MM.1S (cell line): ENCODE measurements around the gene RAPGEF6.

Source experiments
- EZH2 ChIP-seq: fragments of 300-600 bp; sonication (generic); optimal IDR thresholded peaks from 2 replicates; pipeline ENCODE3; 2017; ENCODE audit warnings: low read depth, mild to moderate bottlenecking, antibody characterized with exemption, low read length, mixed read lengths
- TF ChIP-seq, protein P1 (sequence below): fragments of 300-600 bp; sonication (generic); IDR thresholded peaks from 2 replicates; pipeline ENCODE4 v1.5.1; 2016; ENCODE audit warnings: antibody characterized with exemption, low read length, mixed read lengths

DNA sequence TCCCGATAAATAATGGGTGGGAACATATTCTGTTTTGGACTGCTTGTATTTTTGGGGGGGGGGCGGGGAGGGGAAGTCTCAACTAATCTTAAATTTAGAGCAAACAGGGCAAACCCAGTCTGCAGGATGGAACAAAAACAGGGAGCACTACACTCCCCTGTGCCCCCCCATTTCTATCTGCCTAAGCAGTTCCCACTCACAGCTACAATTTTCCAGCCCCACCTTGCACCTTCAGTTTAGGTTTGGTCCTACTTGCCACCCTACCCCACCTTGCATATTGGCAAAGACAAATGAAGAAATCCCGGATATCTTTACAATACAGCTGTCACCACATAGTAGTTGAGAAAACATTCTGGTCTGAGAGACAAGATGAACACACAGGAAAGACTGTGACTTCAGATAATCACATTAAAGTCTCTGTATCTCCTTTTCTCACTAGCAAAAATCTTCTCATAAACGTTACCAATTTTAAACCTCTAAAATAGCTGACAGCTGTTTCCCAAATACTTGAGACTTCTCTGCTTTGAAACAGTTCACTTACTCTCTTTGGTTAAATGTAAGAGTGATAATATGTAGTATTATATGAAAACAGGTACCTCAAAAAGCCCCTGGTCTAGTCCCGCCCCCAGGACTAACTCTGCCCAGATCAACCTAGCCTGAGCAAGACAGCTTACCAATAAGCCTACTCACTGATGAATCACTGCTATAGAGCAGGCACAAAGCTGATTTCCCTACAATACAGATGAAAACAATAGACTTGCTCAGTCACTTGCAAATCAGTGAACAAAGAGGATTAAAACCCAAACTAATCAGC is 5.2 kb upstream of the RAPGEF6 start:
- TF ChIP-seq, protein P1, sequence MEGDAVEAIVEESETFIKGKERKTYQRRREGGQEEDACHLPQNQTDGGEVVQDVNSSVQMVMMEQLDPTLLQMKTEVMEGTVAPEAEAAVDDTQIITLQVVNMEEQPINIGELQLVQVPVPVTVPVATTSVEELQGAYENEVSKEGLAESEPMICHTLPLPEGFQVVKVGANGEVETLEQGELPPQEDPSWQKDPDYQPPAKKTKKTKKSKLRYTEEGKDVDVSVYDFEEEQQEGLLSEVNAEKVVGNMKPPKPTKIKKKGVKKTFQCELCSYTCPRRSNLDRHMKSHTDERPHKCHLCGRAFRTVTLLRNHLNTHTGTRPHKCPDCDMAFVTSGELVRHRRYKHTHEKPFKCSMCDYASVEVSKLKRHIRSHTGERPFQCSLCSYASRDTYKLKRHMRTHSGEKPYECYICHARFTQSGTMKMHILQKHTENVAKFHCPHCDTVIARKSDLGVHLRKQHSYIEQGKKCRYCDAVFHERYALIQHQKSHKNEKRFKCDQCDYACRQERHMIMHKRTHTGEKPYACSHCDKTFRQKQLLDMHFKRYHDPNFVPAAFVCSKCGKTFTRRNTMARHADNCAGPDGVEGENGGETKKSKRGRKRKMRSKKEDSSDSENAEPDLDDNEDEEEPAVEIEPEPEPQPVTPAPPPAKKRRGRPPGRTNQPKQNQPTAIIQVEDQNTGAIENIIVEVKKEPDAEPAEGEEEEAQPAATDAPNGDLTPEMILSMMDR = no peak
- no peak for TF ChIP-seq EZH2
